ENCODE results near the gene TCF4. TPM values are rescaled to one million over a fixed set of nuclear protein-coding genes. Genes with fewer than 3 reads are reported as not detected.

TCF4 gene
- total RNA-seq, 4 donors from 2014 or later: 80.9 to 172 (median 94.0) TPM

DNA sequence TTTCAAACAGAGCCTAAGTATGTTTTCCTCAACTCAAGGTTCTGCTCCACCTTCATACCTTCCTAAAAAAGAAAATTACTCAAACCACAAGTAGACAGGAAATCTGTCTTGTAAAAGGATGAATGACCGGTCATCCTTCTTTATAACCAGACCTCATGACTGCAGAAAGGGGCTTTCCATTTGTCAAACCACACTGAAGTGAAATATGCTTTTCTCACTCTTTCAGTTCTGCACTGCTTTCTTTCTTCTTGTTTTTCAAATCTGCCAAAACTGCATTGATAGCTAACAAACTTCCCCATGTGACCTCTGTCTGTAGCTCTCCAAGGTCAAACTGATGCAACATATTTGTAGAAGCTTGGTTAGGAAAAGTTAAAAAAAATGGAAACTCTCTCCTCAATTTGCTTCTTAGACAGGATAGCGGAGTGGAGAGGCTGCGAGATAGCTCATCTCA, 319.8 kb downstream of the TCF4 start:
- WGBS: 78% methylated on average over 3 of the region's 3 CpGs
- Histone ChIP-seq H3K27me3 (no peaks in the 10 kb centered on the region), H3K27ac (peak overlapping the region; percentile 37)

DNA sequence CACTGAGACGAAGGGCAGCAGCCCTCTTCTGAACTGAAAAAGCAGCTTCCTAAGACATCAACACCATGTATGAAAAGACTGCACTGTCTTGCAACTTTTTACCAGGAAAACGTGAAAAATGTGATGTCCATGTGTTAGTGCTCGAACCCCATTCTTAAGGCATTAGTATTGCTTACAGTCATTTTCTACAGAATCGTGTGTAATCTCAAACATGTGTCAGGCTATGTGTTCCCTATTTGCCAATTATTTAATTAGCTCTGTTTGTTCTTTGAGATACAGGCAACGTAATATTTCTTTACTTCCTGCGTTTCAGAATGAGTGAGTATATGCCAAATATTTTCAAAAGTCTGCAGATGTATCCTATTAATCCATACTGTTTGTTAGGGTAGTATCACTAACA, 321.0 kb downstream of the TCF4 start:
- H3K36me3 ChIP-seq: peaks cover 43% of the 10 kb centered on the region
- H3K27me3 ChIP-seq: no peaks in the 10 kb centered on the region
- TF ChIP-seq EP300 (IDR thresholded peaks at IDR 0.05) (no peak), POLR2AphosphoS5 (IDR thresholded peaks at IDR 0.05) (no peak), POLR2A (IDR thresholded peaks at IDR 0.05) (no peak)
- TF ChIP-seq, protein P1, sequence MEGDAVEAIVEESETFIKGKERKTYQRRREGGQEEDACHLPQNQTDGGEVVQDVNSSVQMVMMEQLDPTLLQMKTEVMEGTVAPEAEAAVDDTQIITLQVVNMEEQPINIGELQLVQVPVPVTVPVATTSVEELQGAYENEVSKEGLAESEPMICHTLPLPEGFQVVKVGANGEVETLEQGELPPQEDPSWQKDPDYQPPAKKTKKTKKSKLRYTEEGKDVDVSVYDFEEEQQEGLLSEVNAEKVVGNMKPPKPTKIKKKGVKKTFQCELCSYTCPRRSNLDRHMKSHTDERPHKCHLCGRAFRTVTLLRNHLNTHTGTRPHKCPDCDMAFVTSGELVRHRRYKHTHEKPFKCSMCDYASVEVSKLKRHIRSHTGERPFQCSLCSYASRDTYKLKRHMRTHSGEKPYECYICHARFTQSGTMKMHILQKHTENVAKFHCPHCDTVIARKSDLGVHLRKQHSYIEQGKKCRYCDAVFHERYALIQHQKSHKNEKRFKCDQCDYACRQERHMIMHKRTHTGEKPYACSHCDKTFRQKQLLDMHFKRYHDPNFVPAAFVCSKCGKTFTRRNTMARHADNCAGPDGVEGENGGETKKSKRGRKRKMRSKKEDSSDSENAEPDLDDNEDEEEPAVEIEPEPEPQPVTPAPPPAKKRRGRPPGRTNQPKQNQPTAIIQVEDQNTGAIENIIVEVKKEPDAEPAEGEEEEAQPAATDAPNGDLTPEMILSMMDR (IDR thresholded peaks at IDR 0.05): no peak
- no peak for DNase-seq (ENCODE audit: low spot score in 2 of 2)
- WGBS: 48% methylated on average over 6 of the region's 6 CpGs
- peaks cover 21% of the 10 kb centered on the region for H3K4me1 ChIP-seq
- H3K4me3 ChIP-seq: no peak overlapping the region
- H3K9me3 ChIP-seq: no peaks in the 10 kb centered on the region
- no peak overlapping the region for H3K27ac ChIP-seq

More for the DNA sequence above, 319.8 kb downstream of the TCF4 start:
- TF ChIP-seq POLR2A (IDR thresholded peaks at IDR 0.05) (no peak), EP300 (IDR thresholded peaks at IDR 0.05) (no peak), POLR2AphosphoS5 (IDR thresholded peaks at IDR 0.05) (no peak)
- TF ChIP-seq, protein P1 (IDR thresholded peaks at IDR 0.05): no peak
- Histone ChIP-seq H3K4me3 (no peak overlapping the region), H3K9me3 (no peaks in the 10 kb centered on the region), H3K4me1 (peaks cover 21% of the 10 kb centered on the region), H3K36me3 (peaks cover 43% of the 10 kb centered on the region)
- DNase-seq (ENCODE audit: low spot score in 2 of 2): no peak

DNA sequence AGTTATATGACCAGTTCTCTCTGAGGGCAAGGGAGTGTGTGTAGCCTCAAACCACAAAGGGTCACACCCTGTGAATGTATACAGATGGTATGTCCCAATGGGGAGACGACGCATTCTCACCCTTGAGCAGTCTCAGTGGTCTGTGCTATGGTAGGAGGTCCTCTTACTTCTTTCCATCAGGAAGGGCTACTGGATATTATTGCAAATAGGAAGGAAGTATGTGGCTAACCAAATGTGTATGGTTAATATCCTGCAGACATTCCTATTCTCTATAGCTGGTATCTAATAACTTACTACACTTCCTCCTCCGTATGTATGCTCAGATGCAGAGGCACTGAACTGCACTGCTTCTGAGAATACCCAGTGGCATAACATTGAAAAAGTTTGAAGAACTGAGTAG, 322.0 kb downstream of the TCF4 start:
- Histone ChIP-seq H3K4me3 (no peak overlapping the region), H3K36me3 (peaks cover 50% of the 10 kb centered on the region), H3K9me3 (no peaks in the 10 kb centered on the region), H3K27me3 (no peaks in the 10 kb centered on the region), H3K4me1 (peaks cover 21% of the 10 kb centered on the region), H3K27ac (no peak overlapping the region)
- TF ChIP-seq, protein P1 (IDR thresholded peaks at IDR 0.05): no peak
- TF ChIP-seq POLR2A (IDR thresholded peaks at IDR 0.05) (no peak), POLR2AphosphoS5 (IDR thresholded peaks at IDR 0.05) (no peak), EP300 (IDR thresholded peaks at IDR 0.05) (no peak)
- no peak for DNase-seq (ENCODE audit: low spot score in 2 of 2)
- WGBS: 68% methylated on average over 3 of the region's 3 CpGs

DNA sequence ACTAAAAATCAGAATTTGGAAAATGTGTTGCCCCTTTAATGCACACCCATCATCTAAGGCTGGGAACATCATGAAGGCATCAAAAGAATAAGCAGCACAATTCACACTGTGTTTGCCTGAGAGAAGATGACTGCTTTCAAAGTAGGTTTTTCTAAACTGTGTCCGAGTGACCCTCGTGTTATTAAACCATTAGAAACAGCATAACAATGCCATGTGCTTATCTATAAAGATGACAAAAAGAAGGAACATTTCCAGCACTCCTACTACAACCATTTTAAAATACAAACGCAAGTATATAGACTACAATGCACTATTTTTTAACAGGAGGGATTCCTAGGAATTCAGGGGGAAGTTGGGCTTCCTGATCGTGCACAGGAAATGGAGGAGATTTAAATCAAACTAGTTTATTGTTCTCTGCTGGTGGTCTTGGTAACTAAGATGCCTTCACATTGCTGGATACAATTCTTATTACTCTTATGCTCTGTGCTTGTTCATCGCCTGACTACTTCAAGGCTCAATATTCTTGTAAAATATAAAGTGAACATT, 322.8 kb downstream of the TCF4 start:
- Histone ChIP-seq H3K36me3 (peaks cover 57% of the 10 kb centered on the region), H3K27ac (no peak overlapping the region), H3K9me3 (no peaks in the 10 kb centered on the region), H3K27me3 (no peaks in the 10 kb centered on the region), H3K4me3 (no peak overlapping the region), H3K4me1 (peaks cover 21% of the 10 kb centered on the region)
- TF ChIP-seq, protein P1 (IDR thresholded peaks at IDR 0.05): no peak
- no peak for TF ChIP-seq POLR2AphosphoS5 (IDR thresholded peaks at IDR 0.05)
- TF ChIP-seq EP300 (IDR thresholded peaks at IDR 0.05): no peak
- TF ChIP-seq POLR2A (IDR thresholded peaks at IDR 0.05): no peak
- WGBS: 68% methylated on average over 5 of the region's 5 CpGs
- DNase-seq (ENCODE audit: low spot score in 2 of 2): no peak

DNA sequence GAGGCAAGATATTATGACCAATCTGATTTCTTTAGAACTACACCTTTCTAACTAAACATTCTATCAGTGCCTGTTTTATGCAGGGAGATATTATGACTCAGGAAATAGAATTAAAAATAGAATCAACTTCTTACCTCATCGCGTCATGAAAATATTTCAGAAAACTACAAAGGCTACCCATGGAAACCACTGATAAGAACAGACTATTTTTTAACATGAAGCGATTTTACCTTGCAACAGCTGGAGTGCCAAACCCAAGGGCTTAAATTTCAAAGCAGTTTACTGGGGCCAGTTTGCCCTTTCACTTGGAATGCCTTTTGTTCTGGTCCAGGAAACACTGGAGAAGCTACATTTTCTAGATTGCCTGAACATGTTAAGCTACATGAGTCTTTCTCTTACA, 323.9 kb downstream of the TCF4 start:
- DNase-seq (ENCODE audit: low spot score in 2 of 2): no peak
- no peak overlapping the region for H3K4me3 ChIP-seq
- no peaks in the 10 kb centered on the region for H3K9me3 ChIP-seq
- H3K36me3 ChIP-seq: peaks cover 58% of the 10 kb centered on the region
- WGBS: 24% methylated on average over 3 of the region's 3 CpGs
- no peaks in the 10 kb centered on the region for H3K27me3 ChIP-seq
- H3K27ac ChIP-seq: no peak overlapping the region
- peaks cover 21% of the 10 kb centered on the region for H3K4me1 ChIP-seq
- no peak for TF ChIP-seq POLR2AphosphoS5 (IDR thresholded peaks at IDR 0.05)
- no peak for TF ChIP-seq EP300 (IDR thresholded peaks at IDR 0.05)
- no peak for TF ChIP-seq POLR2A (IDR thresholded peaks at IDR 0.05)
- TF ChIP-seq, protein P1 (IDR thresholded peaks at IDR 0.05): no peak

Data from suprapubic skin (tissue), 4 donors.